ENCODE data around the gene FASN.

DNA sequence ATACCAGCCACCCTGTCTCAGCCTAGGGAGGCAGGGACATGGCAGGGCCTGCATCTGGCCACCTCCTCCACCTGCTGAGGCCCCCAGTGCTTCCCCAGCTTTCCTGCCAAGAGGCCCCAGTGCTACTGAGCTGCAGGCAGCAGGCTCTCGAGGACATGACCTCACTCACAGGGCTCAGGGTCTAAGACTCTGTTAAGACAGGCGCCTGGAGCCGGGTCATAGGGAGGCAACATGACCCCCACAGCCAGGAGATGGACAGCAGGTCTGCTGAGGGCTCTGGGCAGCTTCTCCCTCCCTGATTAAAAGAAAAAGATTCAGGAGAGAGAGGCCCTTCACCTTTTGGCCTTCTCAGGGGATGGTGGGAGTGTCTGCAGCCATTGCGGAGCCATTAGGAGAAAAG lies 23.2 kb upstream of the FASN start:
- TF ChIP-seq CTCF (IDR thresholded peaks at IDR 0.05) (no peak), POLR2A (IDR thresholded peaks at IDR 0.05) (no peak)
